HAP-1 (cell line): ENCODE data around the gene ACOXL.

Experiments used
- DNase-seq, 2 experiments: peaks; one replicate each; pipeline ENCODE4 v3.0.0-alpha.2; 2016 to 2020; ENCODE audit warnings: low spot score in 2 of 2
- H3K27me3 ChIP-seq: fragments of 250-450 bp; sonication (Bioruptor Pico); 2 replicates; pipeline ENCODE4 v1.5.1; 2020; ENCODE audit warnings: low read depth, mild to moderate bottlenecking, moderate library complexity
- H3K36me3 ChIP-seq: fragments of 250-450 bp; sonication (Bioruptor Pico); replicated peaks from 2 replicates; pipeline ENCODE4 v1.5.1; 2020; ENCODE audit warnings: mild to moderate bottlenecking
- H3K4me1 ChIP-seq: fragments of 250-450 bp; sonication (Bioruptor Pico); 2 replicates; pipeline ENCODE4 v1.5.1; 2020; ENCODE audit warnings: mild to moderate bottlenecking
- H3K4me3 ChIP-seq: fragments of 250-450 bp; sonication (Bioruptor Pico); 2 replicates; pipeline ENCODE4 v1.5.1; 2020; ENCODE audit warnings: mild to moderate bottlenecking, moderate library complexity
- H3K9me3 ChIP-seq: fragments of 250-450 bp; sonication (Bioruptor Pico); 2 replicates; pipeline ENCODE4 v1.5.1; 2020; ENCODE audit warnings: mild to moderate bottlenecking, moderate library complexity
- in situ Hi-C: fragments of 300-500 bp; cut with MboI; formaldehyde crosslinking; loops from 3 replicates; pipeline ENCODE4 v1.14.3; 2020; ENCODE audit warnings: low sequenced_read_pairs, inconsistent platforms, mixed read lengths

Gene ACOXL

GRCh38 chr2:111091811-111092211 lies 359.4 kb downstream of the ACOXL start:
- no peak for DNase-seq
- no peaks in the 10 kb centered on the region for H3K9me3 ChIP-seq
- peaks cover 3% of the 10 kb centered on the region; the same call in 1 of the 2 replicates for H3K27me3 ChIP-seq
- no peaks in the 10 kb centered on the region for H3K4me1 ChIP-seq
- in situ Hi-C loops, result no loop called here
- H3K36me3 ChIP-seq, result no peaks in the 10 kb centered on the region
- H3K4me3 ChIP-seq, result no peak overlapping the region

- H3K27me3 ChIP-seq, result peaks cover 3% of the 10 kb centered on the region; the same call in 1 of the 2 replicates
- no peaks in the 10 kb centered on the region for H3K4me1 ChIP-seq
- H3K9me3 ChIP-seq, result no peaks in the 10 kb centered on the region
- in situ Hi-C loops, result no loop called here
- no peaks in the 10 kb centered on the region for H3K36me3 ChIP-seq
- no peak for DNase-seq
- no peak overlapping the region for H3K4me3 ChIP-seq
Measured at GRCh38 chr2:111094691-111095090, 362.3 kb downstream of the ACOXL start.

- no peak for DNase-seq
- no peak overlapping the region for H3K4me3 ChIP-seq
- no peaks in the 10 kb centered on the region for H3K36me3 ChIP-seq
- peaks cover 3% of the 10 kb centered on the region; the same call in 1 of the 2 replicates for H3K27me3 ChIP-seq
- in situ Hi-C loops, result no loop called here
- no peaks in the 10 kb centered on the region for H3K4me1 ChIP-seq
- H3K9me3 ChIP-seq, result no peaks in the 10 kb centered on the region
Measured at GRCh38 chr2:111095434-111095833, 363.1 kb downstream of the ACOXL start.

- Histone ChIP-seq H3K9me3 (no peaks in the 10 kb centered on the region), H3K36me3 (no peaks in the 10 kb centered on the region), H3K4me1 (no peaks in the 10 kb centered on the region), H3K4me3 (no peak overlapping the region), H3K27me3 (no peaks in the 10 kb centered on the region)
- no peak for DNase-seq
- in situ Hi-C loops, result no loop called here
Measured at GRCh38 chr2:111099402-111099801, 367.0 kb downstream of the ACOXL start.

- no peaks in the 10 kb centered on the region for H3K9me3 ChIP-seq
- DNase-seq, result no peak
- no peak overlapping the region for H3K4me3 ChIP-seq
- H3K4me1 ChIP-seq, result no peaks in the 10 kb centered on the region
- no peaks in the 10 kb centered on the region for H3K36me3 ChIP-seq
- in situ Hi-C loops, result loop anchor here (25.0 kb wide), 1 partner anchor 288 kb away; no protein-coding TSS in a partner anchor
- peaks cover under 1% of the 10 kb centered on the region; the same call in 1 of the 2 replicates for H3K27me3 ChIP-seq
Measured at GRCh38 chr2:111100087-111100764, 367.9 kb downstream of the ACOXL start.

- peaks cover 6% of the 10 kb centered on the region; the same call in 1 of the 2 replicates for H3K27me3 ChIP-seq
- no peak for DNase-seq
- in situ Hi-C loops, result loop anchor here (25.0 kb wide), 1 partner anchor 288 kb away; no protein-coding TSS in a partner anchor
- no peaks in the 10 kb centered on the region for H3K4me1 ChIP-seq
- no peaks in the 10 kb centered on the region for H3K9me3 ChIP-seq
- no peaks in the 10 kb centered on the region for H3K36me3 ChIP-seq
- no peak overlapping the region for H3K4me3 ChIP-seq
Measured at GRCh38 chr2:111100765-111101162, 368.4 kb downstream of the ACOXL start.

- Histone ChIP-seq H3K4me1 (no peaks in the 10 kb centered on the region), H3K27me3 (peaks cover 8% of the 10 kb centered on the region; the same call in 1 of the 2 replicates), H3K36me3 (no peaks in the 10 kb centered on the region), H3K4me3 (no peak overlapping the region), H3K9me3 (no peaks in the 10 kb centered on the region; the same call in 1 of the 2 replicates)
- in situ Hi-C loops, result loop anchor here (25.0 kb wide), 1 partner anchor 289 kb away; no protein-coding TSS in a partner anchor
- DNase-seq, result no peak
Measured at GRCh38 chr2:111101592-111101991, 369.2 kb downstream of the ACOXL start.

- Histone ChIP-seq H3K9me3 (no peaks in the 10 kb centered on the region; the same call in 1 of the 2 replicates), H3K36me3 (no peaks in the 10 kb centered on the region), H3K27me3 (peaks cover 8% of the 10 kb centered on the region; the same call in 1 of the 2 replicates), H3K4me1 (no peaks in the 10 kb centered on the region), H3K4me3 (no peak overlapping the region)
- in situ Hi-C loops, result loop anchor here (25.0 kb wide), 1 partner anchor 290 kb away; no protein-coding TSS in a partner anchor
- no peak for DNase-seq
Measured at GRCh38 chr2:111102216-111102615, 369.8 kb downstream of the ACOXL start.

GRCh38 chr2:111105926-111106325 lies 373.6 kb downstream of the ACOXL start:
- Histone ChIP-seq H3K36me3 (no peaks in the 10 kb centered on the region), H3K4me1 (no peaks in the 10 kb centered on the region), H3K9me3 (no peaks in the 10 kb centered on the region; the same call in 1 of the 2 replicates), H3K4me3 (no peak overlapping the region), H3K27me3 (peaks cover 8% of the 10 kb centered on the region; the same call in 1 of the 2 replicates)
- no peak for DNase-seq
- in situ Hi-C loops, result loop anchor here (25.0 kb wide), 1 partner anchor 294 kb away; no protein-coding TSS in a partner anchor

- H3K27me3 ChIP-seq, result peaks cover 8% of the 10 kb centered on the region; the same call in 1 of the 2 replicates
- no peak overlapping the region for H3K4me3 ChIP-seq
- no peaks in the 10 kb centered on the region for H3K36me3 ChIP-seq
- H3K9me3 ChIP-seq, result no peaks in the 10 kb centered on the region; the same call in 1 of the 2 replicates
- H3K4me1 ChIP-seq, result no peaks in the 10 kb centered on the region
- no peak for DNase-seq
- in situ Hi-C loops, result loop anchor here (25.0 kb wide), 1 partner anchor 294 kb away; no protein-coding TSS in a partner anchor
Measured at GRCh38 chr2:111106706-111107105, 374.3 kb downstream of the ACOXL start.

GRCh38 chr2:111108745-111109271 lies 376.4 kb downstream of the ACOXL start:
- no peak for DNase-seq
- no peaks in the 10 kb centered on the region; the same call in 1 of the 2 replicates for H3K9me3 ChIP-seq
- H3K4me1 ChIP-seq, result no peaks in the 10 kb centered on the region
- no peaks in the 10 kb centered on the region for H3K36me3 ChIP-seq
- no peak overlapping the region for H3K4me3 ChIP-seq
- peaks cover 8% of the 10 kb centered on the region; the same call in 1 of the 2 replicates for H3K27me3 ChIP-seq
- in situ Hi-C loops, result loop anchor here (25.0 kb wide), 1 partner anchor 297 kb away; no protein-coding TSS in a partner anchor

- H3K9me3 ChIP-seq, result no peaks in the 10 kb centered on the region; the same call in 1 of the 2 replicates
- no peaks in the 10 kb centered on the region for H3K36me3 ChIP-seq
- H3K4me1 ChIP-seq, result no peaks in the 10 kb centered on the region
- in situ Hi-C loops, result loop anchor here (10.0 to 25.0 kb wide), 2 partner anchors 299 to 594 kb away; no protein-coding TSS in a partner anchor
- peaks cover 22% of the 10 kb centered on the region for H3K27me3 ChIP-seq
- no peak for DNase-seq
- no peak overlapping the region for H3K4me3 ChIP-seq
Measured at GRCh38 chr2:111111101-111111755, 378.9 kb downstream of the ACOXL start.

- H3K36me3 ChIP-seq, result no peaks in the 10 kb centered on the region
- DNase-seq, result no peak
- no peak overlapping the region for H3K4me3 ChIP-seq
- in situ Hi-C loops, result loop anchor here (10.0 to 25.0 kb wide), 2 partner anchors 302 to 591 kb away; no protein-coding TSS in a partner anchor
- H3K27me3 ChIP-seq, result peaks cover 30% of the 10 kb centered on the region
- no peaks in the 10 kb centered on the region for H3K9me3 ChIP-seq
- H3K4me1 ChIP-seq, result no peaks in the 10 kb centered on the region
Measured at GRCh38 chr2:111113838-111114237, 381.5 kb downstream of the ACOXL start.
